Keratinocyte (primary cell): Measurements from ENCODE around the gene CEPT1.

Experiments used
- CTCF ChIP-seq, 3 experiments: IDR thresholded peaks in 1 of 3; conservative IDR thresholded peaks in 1 of 3; optimal IDR thresholded peaks in 1 of 3; 2 replicates in 2 of 3; 3 replicates in 1 of 3; pipeline versions ENCODE3 to v1.5.1; 2011; ENCODE audit warnings: low read length in 3 of 3, mild to moderate bottlenecking in 3 of 3, moderate library complexity in 2 of 3, control low read depth in 1 of 3, inconsistent platforms in 1 of 3; ENCODE audit not compliant: insufficient read depth in 2 of 3; ENCODE audit errors: extremely low read depth in 1 of 3
- EZH2 ChIP-seq: IDR thresholded peaks from one replicate; pipeline ENCODE4 v1.6.1; 2012; ENCODE audit warnings: inconsistent platforms, mild to moderate bottlenecking, low read length, moderate library complexity

DNA sequence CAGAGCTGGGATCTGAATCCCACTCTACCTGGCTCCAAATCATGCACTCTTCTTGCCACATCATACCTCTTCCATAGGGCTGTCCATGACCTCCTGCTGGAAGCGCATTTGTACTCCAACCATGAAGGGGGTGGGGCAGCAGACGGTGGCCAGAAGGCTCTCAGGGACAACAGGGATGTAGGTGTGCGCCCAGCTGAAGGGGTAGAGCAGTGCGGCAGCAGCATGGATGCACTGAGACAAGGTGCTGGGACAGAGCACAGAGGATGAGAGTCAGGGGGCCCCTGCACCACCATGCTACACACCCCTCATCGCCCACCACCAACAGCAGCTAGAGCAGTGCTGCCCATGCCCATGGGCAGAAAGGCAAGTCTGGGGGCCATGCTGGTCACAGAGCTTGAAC is 52.1 kb downstream of the CEPT1 start:
- TF ChIP-seq CTCF (optimal IDR thresholded peaks at IDR 0.05 in 1 of 3, IDR thresholded peaks at IDR 0.05 in 1 of 3, conservative IDR thresholded peaks at IDR 0.05 in 1 of 3; ENCODE audit: extremely low read depth in 1 of 3, insufficient read depth in 2 of 3, low read length in 3 of 3): no peak
- TF ChIP-seq EZH2: no peak
